ENCODE measurements around the gene PTCD1. TPM values are rescaled to one million over a fixed set of nuclear protein-coding genes. Genes with fewer than 3 reads are reported as not detected.
A peak's percentile ranks its signal among the peaks of the same experiment; 100 is the strongest.

Gene PTCD1
- total and polyA plus RNA-seq, 7 experiments from 2014 or later, result 3.7 to 10.8 (median 4.3) TPM

DNA sequence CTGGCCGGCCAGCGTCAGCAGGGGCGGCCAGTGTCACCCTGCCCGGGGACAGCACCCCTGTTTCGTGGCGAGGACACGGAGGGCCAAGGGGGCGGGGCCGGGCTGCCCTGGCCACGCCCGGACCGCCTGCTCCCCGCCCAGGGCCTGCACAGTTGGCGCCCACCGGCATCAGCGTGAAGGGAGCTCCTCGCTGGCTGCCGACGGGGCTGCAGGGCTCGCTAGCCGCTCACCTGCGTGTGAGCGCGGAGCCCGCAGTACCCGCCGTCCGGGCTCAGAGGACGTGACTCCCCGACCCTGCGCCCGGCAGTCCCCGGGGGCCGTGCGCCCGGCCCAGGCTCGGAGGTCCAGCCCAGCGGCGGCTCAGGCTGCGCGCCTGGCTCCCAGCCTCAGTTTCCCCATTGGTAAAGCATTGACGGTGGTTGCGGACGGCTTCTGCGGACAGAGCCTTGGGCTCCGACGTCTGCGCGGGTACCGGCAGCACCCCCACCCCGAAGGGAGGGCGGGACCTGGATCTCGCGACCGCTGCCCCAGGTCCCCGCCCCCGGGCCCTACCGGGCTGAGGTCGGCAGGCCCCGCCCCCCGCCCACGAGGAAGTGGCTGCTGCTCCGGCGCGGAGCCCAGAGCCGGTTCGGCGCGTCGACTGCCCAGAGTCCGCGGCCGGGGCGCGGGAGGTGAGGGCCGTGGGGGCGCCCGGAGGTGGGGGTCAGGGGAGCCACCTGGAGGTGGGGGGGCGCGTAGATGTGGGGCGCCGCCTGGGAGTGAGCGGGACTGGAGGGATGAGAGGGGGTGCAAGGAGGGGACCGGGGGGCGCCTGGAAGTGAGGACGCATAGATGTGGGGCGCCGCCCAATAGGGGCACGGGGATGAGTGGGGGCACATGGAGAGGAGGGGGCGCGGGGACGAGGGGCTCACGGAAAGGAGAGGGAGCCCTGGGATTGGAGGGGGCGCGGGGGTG lies 64.2 kb downstream of the PTCD1 start, which contains the start of gene ARPC1B:
Gene ARPC1B, plus strand, starts transcription at position 620 of the 954 bp plus-strand sequence. CDS start 10,985 bp downstream, outside the sequence.
- Mint-ChIP-seq H3K4me3 (peak within 1 kb of the TSS; percentile 71 to 90 (median 82)), H3K4me1 (peaks cover 6 to 37% (median 32%) of the 10 kb centered on the region in 7 donors), H3K9me3 (peaks cover 0 to 1% (median 0%) of the 10 kb centered on the region in 11 donors), H3K36me3 (peaks cover 4 to 14% (median 5%) of the 10 kb centered on the region in 5 donors), H3K27me3 (no peaks in the 10 kb centered on the region), H3K27ac (peak within 1 kb of the TSS; percentile 76 to 99 (median 94))
- peak within 1 kb of the TSS; percentile 95 for H3K27ac ChIP-seq (ENCODE audit: low read depth, low read length)
- H3K36me3 ChIP-seq (ENCODE audit: control insufficient read depth in 2 of 3, insufficient read depth in 3 of 3, low read length in 3 of 3), result peaks cover 0 to 16% (median 9%) of the 10 kb centered on the region in 3 experiments
- POLR2A ChIA-PET, result interaction anchor here (0.8 to 7.4 kb wide), 8 partner anchors 9 to 125 kb away, joined by 3 to 62 read pairs (median 4); partner anchors contain the start of genes ARPC1A, BUD31 and PDAP1
- peak; percentile 67 to 86 (median 76) for DNase-seq
- intact Hi-C loops (cut with micrococcal nuclease), result loop anchor here (1.0 to 5.0 kb wide), 10 partner anchors 9 to 232 kb away; partner anchors contain the start of genes BUD31 (in 2 of the 2), PDAP1 (in 2 of the 2), ARPC1A (in 1 of the 2) and CPSF4 (in 1 of the 2)
- H3K4me1 ChIP-seq (ENCODE audit: control insufficient read depth in 2 of 2, insufficient read depth in 2 of 2, low read length in 2 of 2), result peaks cover 18 to 35% of the 10 kb centered on the region in 2 donors
- H3K4me3 ChIP-seq (ENCODE audit: low read length), result peak within 1 kb of the TSS; percentile 83
- no peaks in the 10 kb centered on the region for H3K9me3 ChIP-seq (ENCODE audit: control insufficient read depth in 2 of 3, low read length in 3 of 3)
- peak; percentile 82 for ATAC-seq
- CTCF ChIA-PET, result interaction anchor here (0.6 kb wide), 1 partner anchor 30 kb away, joined by 3 read pairs; no protein-coding TSS in a partner anchor
- no peaks in the 10 kb centered on the region for H3K27me3 ChIP-seq (ENCODE audit: control insufficient read depth in 2 of 2, insufficient read depth in 2 of 2, low read length in 2 of 2)

DNA sequence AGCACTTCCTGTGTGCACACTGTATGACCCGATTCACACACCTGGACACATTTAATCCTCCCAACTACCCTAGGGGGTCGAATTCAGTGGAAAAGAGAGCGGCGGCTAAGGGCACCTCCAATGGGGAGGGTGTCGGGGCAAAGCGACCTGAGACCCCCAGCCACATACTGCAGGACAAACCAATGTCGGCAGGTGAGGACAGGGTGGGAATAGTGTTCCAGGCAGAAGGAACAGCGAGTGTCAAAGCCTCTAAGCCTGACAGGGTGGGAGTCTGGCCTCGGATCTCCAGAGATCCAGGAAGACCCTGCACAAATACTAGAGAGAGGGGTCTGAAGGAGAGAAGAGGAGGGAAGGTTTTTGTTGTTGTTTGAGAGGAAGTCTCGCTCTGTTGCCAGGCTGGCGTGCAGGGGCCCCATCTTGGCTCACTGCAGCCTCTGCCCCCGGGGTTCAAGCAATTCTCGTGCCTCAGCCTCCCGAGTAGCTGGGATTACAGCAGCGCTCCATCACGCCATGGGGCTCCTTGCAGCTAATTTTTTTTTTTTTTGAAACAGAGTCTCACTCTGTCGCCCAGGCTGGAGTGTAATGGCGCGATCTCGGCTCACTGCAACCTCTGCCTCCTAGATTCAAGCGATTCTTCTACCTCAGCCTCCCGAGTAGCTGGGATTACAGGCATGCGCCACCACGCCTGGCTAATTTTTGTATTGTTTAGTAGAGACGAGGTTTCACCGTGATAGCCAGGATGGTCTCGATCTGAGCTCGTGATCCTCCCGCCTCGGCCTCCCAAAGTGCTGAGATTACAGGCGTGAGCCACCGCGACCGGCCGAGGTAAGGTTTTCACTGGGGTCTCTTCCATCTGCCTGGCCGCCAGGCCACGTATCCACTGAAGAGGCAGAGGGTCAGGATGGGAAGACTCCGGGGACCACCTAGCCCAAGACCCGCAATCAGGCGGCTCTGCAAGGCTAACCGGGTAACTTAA lies 65.2 kb downstream of the PTCD1 start:
- Mint-ChIP-seq H3K36me3 (peaks cover 0 to 8% (median 5%) of the 10 kb centered on the region in 5 donors), H3K4me3 (peak overlapping the region; percentile 71 to 89 (median 82)), H3K9me3 (peaks cover 0 to 1% (median 0%) of the 10 kb centered on the region in 11 donors), H3K4me1 (peaks cover 0 to 30% (median 27%) of the 10 kb centered on the region in 7 donors), H3K27ac (peak overlapping the region; percentile 56 to 94 (median 75)), H3K27me3 (no peaks in the 10 kb centered on the region)
- POLR2A ChIA-PET, result interaction anchor here (0.8 to 7.4 kb wide), 6 partner anchors 7 to 35 kb away, joined by 3 to 62 read pairs (median 6); partner anchors contain the start of genes BUD31 and PDAP1
- Histone ChIP-seq H3K4me1 (ENCODE audit: control insufficient read depth in 2 of 2, insufficient read depth in 2 of 2, low read length in 2 of 2) (peaks cover 11 to 27% of the 10 kb centered on the region in 2 donors), H3K36me3 (ENCODE audit: control insufficient read depth in 2 of 3, insufficient read depth in 3 of 3, low read length in 3 of 3) (peaks cover 0 to 16% (median 9%) of the 10 kb centered on the region in 3 experiments), H3K27me3 (ENCODE audit: control insufficient read depth in 2 of 2, insufficient read depth in 2 of 2, low read length in 2 of 2) (no peaks in the 10 kb centered on the region), H3K9me3 (ENCODE audit: control insufficient read depth in 2 of 3, low read length in 3 of 3) (no peaks in the 10 kb centered on the region), H3K27ac (ENCODE audit: low read depth, low read length) (peak overlapping the region; percentile 95), H3K4me3 (ENCODE audit: low read length) (peak overlapping the region; percentile 83)
- intact Hi-C loops (cut with micrococcal nuclease), result loop anchor here (1.0 to 5.0 kb wide), 10 partner anchors 8 to 231 kb away; partner anchors contain the start of genes BUD31 (in 2 of the 2), PDAP1 (in 2 of the 2), ARPC1A (in 1 of the 2) and CPSF4 (in 1 of the 2)
- ATAC-seq (no peak), DNase-seq (no peak)
- CTCF ChIA-PET, result interaction anchor here (0.6 kb wide), 1 partner anchor 1322 kb away, joined by 5 read pairs; no protein-coding TSS in a partner anchor

DNA sequence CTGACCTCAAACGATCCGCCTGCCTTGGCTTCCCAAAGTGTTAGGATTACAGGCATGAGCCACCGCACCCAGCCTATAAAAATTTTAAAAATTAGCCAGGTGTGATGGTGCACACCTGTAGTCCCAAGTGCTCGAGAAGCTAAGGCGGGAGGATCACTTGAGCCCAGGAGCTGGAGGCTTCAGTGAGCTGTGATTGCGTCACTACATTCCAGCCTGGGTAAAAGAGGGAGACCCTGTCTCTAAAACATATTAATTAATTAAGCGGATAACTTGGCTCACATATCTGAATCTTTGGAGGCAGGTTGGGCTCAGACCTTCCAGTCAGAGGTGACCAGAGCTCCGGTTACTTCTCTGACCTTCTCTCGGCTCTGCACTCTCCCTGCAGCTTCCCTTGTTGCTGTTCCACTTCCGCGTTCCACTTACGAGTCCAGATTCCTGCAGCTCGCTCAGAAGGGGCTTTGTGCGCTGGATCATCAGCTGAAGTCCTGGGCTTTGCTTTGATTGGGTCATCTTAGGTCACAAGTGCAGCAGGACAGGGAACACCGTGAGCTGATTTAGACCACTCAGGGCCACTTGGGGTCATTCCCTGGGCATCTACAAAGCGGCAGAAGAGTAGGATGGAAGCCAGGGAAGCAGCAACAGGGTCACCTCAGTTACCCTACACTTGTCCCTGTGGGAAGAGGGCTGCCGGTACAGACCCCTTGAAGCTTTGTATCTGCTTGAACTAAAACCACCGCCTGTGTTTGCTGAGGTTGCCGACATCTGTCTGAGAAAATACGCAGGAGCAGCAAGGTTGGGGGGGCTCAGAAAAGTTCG lies 66.1 kb downstream of the PTCD1 start:
- Histone ChIP-seq H3K4me3 (ENCODE audit: low read length) (no peak overlapping the region), H3K27ac (ENCODE audit: low read depth, low read length) (no peak overlapping the region), H3K4me1 (ENCODE audit: control insufficient read depth in 2 of 2, insufficient read depth in 2 of 2, low read length in 2 of 2) (peaks cover 11 to 18% of the 10 kb centered on the region in 2 donors), H3K36me3 (ENCODE audit: control insufficient read depth in 2 of 3, insufficient read depth in 3 of 3, low read length in 3 of 3) (peaks cover 0 to 9% (median 2%) of the 10 kb centered on the region in 3 experiments), H3K9me3 (ENCODE audit: control insufficient read depth in 2 of 3, low read length in 3 of 3) (no peaks in the 10 kb centered on the region), H3K27me3 (ENCODE audit: control insufficient read depth in 2 of 2, insufficient read depth in 2 of 2, low read length in 2 of 2) (no peaks in the 10 kb centered on the region)
- ATAC-seq, result no peak
- H3K27ac Mint-ChIP-seq, result peak overlapping the region in 8 of 9 donors; percentile 56 to 94 (median 75)
- H3K4me3 Mint-ChIP-seq, result peak overlapping the region; percentile 63 to 89 (median 82)
- DNase-seq, result no peak
- ChIA-PET POLR2A (interaction anchor here (0.6 to 7.4 kb wide), 4 partner anchors 8 to 39 kb away, joined by 3 to 42 read pairs (median 5); no protein-coding TSS in a partner anchor), CTCF (no interaction called here)
- H3K9me3 Mint-ChIP-seq, result peaks cover 0 to under 1% (median 0%) of the 10 kb centered on the region in 11 donors
- intact Hi-C loops (cut with micrococcal nuclease), result loop anchor here in 1 of 2 donors (5.0 kb wide), 2 partner anchors 35 to 45 kb away; partner anchors contain the start of genes ARPC1A, BUD31 and PDAP1
- H3K36me3 Mint-ChIP-seq, result peaks cover 0 to 4% (median 0%) of the 10 kb centered on the region in 5 donors
- H3K27me3 Mint-ChIP-seq, result no peaks in the 10 kb centered on the region
- peaks cover 0 to 23% (median 20%) of the 10 kb centered on the region in 7 donors for H3K4me1 Mint-ChIP-seq

DNA sequence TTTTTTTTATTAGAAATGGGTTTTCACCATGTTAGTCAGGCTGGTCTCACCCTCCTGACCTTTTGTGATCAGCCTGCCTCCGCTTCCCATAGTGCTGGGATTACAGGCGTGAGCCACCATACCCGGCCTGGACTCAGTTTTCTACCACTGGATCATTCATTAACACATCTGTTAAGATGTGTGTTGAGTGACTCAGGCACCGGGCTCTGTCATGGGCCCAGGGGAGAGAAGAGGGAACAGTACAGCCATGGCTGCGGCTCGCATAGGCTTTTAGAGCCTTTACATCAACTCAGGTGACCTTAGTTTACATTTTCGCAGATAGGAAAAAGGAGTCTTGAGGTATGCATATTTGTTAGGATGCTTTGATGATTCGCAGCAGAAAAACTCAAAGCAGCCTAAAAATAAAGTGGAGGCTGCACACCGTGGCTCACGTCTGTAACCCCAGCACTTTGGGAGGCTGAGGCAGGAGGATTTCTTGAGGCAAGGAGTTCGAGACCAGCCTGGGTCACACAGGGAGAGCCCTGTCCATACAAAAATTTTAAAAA lies 67.2 kb downstream of the PTCD1 start:
- Histone ChIP-seq H3K36me3 (ENCODE audit: control insufficient read depth in 2 of 3, insufficient read depth in 3 of 3, low read length in 3 of 3) (peaks cover 0 to 17% (median 4%) of the 10 kb centered on the region in 3 experiments), H3K4me1 (ENCODE audit: control insufficient read depth in 2 of 2, insufficient read depth in 2 of 2, low read length in 2 of 2) (peaks cover 5 to 8% of the 10 kb centered on the region in 2 donors), H3K4me3 (ENCODE audit: low read length) (no peak overlapping the region), H3K9me3 (ENCODE audit: control insufficient read depth in 2 of 3, low read length in 3 of 3) (no peaks in the 10 kb centered on the region), H3K27ac (ENCODE audit: low read depth, low read length) (no peak overlapping the region), H3K27me3 (ENCODE audit: control insufficient read depth in 2 of 2, insufficient read depth in 2 of 2, low read length in 2 of 2) (no peaks in the 10 kb centered on the region)
- Mint-ChIP-seq H3K27me3 (no peaks in the 10 kb centered on the region), H3K36me3 (peaks cover 0 to 4% (median 0%) of the 10 kb centered on the region in 5 donors), H3K4me3 (peak overlapping the region in 1 of 10 donors; percentile 74), H3K9me3 (no peaks in the 10 kb centered on the region), H3K27ac (peak overlapping the region in 3 of 9 donors; percentile 24 to 51 (median 38)), H3K4me1 (peaks cover 0 to 15% (median 12%) of the 10 kb centered on the region in 7 donors)
- intact Hi-C loops (cut with micrococcal nuclease), result loop anchor here in 1 of 2 donors (5.0 kb wide), 2 partner anchors 36 to 44 kb away; partner anchors contain the start of genes ARPC1A, BUD31 and PDAP1
- ATAC-seq (no peak), DNase-seq (no peak)
- ChIA-PET CTCF (interaction anchor here (1.2 kb wide), 1 partner anchor 8 kb away, joined by 3 read pairs; no protein-coding TSS in a partner anchor), POLR2A (interaction anchor here (0.6 to 7.4 kb wide), 4 partner anchors 9 to 29 kb away, joined by 4 to 42 read pairs (median 6); no protein-coding TSS in a partner anchor)
